Chondrocyte (in vitro differentiated cells): ENCODE results near the gene KANK3. TPM values are rescaled to one million over a fixed set of nuclear protein-coding genes. Genes with fewer than 3 reads are reported as not detected.

Experiments
- DNase-seq: peaks from one replicate; pipeline ENCODE4 v3.0.0; 2021; ENCODE audit warnings: mixed read lengths, low spot score
- H3K27ac Mint-ChIP-seq: one replicate; pipeline ENCODE4 v1.8.0; 2021; ENCODE audit warnings: mild to moderate bottlenecking, moderate library complexity, mixed read lengths; ENCODE audit not compliant: unreplicated experiment
- H3K27me3 Mint-ChIP-seq: 2 replicates; pipeline ENCODE4 v1.8.0; 2021; ENCODE audit warnings: low read depth, mixed read lengths
- H3K36me3 Mint-ChIP-seq: 2 replicates; pipeline ENCODE4 v1.8.0; 2021; ENCODE audit warnings: low read depth, mixed read lengths
- H3K4me1 Mint-ChIP-seq: 2 replicates; pipeline ENCODE4 v1.8.0; 2021; ENCODE audit warnings: low read depth, mild to moderate bottlenecking, mixed read lengths
- H3K4me3 Mint-ChIP-seq: one replicate; pipeline ENCODE4 v1.8.0; 2021; ENCODE audit warnings: mild to moderate bottlenecking, moderate library complexity, mixed read lengths; ENCODE audit not compliant: unreplicated experiment
- H3K9me3 Mint-ChIP-seq: 2 replicates; pipeline ENCODE4 v1.8.0; 2021; ENCODE audit warnings: low read depth, mixed read lengths
- total RNA-seq: library from RNA; stranded (reverse); gene quantifications from 3 replicates; pipeline ENCODE4 v1.2.1, GENCODE V29; 2021
- TF ChIP-seq, protein P1 (sequence below): fragments of 200-600 bp; sonication (generic); IDR thresholded peaks from 2 replicates; pipeline ENCODE4 v1.5.0; 2021; ENCODE audit warnings: antibody characterized with exemption, mild to moderate bottlenecking, moderate library complexity

The KANK3 gene
- total RNA-seq, 1 donor from 2014 or later = 1.2 TPM

DNA sequence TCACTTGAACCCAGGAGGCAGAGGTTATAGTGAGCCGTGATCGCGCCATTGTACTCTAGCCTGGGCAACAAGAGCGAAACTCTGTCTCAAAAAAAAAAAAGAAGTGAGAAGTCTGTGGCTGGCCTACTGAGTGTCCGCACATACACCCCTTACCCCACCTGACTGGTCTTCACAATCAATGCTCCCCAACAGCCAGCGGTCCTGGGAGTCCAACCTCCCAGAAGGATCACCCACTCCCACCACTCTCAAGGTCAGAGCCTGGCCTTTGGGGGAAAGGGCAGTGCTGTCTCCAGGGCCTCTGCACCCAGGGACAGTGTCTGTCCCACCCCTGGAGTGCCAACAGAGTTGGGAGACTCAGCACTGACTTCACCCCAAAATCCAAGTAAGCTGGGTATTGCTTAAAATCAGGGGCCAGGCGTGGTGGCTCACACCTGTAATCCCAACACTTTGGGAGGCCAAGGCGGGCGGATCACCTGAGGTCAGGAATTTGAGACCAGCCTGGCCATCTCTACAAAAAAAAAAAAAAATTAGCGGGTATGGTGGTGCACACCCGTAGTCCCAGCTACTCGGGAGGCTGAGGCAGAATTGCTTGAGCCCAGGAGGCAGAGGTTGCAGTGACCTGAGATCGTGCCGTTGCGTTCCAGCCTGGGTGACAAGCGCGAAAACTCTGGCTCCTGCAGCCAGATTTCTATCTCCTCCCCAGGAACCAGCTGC lies 32.6 kb downstream of the KANK3 start:
- Mint-ChIP-seq H3K9me3 (no peaks in the 10 kb centered on the region), H3K27ac (no peak overlapping the region), H3K36me3 (peaks cover 2% of the 10 kb centered on the region), H3K27me3 (no peaks in the 10 kb centered on the region), H3K4me3 (no peak overlapping the region), H3K4me1 (peaks cover 22% of the 10 kb centered on the region)
- peak; percentile 34 for DNase-seq
- TF ChIP-seq, protein P1, sequence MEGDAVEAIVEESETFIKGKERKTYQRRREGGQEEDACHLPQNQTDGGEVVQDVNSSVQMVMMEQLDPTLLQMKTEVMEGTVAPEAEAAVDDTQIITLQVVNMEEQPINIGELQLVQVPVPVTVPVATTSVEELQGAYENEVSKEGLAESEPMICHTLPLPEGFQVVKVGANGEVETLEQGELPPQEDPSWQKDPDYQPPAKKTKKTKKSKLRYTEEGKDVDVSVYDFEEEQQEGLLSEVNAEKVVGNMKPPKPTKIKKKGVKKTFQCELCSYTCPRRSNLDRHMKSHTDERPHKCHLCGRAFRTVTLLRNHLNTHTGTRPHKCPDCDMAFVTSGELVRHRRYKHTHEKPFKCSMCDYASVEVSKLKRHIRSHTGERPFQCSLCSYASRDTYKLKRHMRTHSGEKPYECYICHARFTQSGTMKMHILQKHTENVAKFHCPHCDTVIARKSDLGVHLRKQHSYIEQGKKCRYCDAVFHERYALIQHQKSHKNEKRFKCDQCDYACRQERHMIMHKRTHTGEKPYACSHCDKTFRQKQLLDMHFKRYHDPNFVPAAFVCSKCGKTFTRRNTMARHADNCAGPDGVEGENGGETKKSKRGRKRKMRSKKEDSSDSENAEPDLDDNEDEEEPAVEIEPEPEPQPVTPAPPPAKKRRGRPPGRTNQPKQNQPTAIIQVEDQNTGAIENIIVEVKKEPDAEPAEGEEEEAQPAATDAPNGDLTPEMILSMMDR = no peak

DNA sequence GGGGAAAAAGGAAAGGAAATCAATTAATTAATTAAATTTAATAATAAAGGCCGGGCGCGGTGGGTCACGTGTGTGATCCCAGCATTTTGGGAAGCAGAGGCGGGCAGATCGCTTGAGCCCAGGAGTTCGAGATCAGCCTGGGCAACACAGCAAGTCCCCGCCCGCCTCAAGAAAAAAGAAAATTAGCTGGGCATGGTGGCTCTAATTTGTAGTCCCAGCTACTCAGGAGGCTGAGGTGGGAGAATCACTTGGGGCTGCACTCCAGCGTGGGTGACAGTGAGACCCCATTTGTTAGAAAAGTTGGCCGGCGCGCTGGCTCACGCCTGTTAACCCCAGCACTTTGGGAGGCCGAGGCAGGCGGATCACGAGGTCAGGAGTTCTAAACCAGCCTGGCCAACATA lies 34.2 kb downstream of the KANK3 start:
- Mint-ChIP-seq H3K4me1 (peaks cover 22% of the 10 kb centered on the region), H3K4me3 (peak overlapping the region; percentile 88), H3K27me3 (no peaks in the 10 kb centered on the region), H3K36me3 (peaks cover 2% of the 10 kb centered on the region), H3K27ac (peak overlapping the region; percentile 84), H3K9me3 (no peaks in the 10 kb centered on the region)
- TF ChIP-seq, protein P1 = no peak
- peak; percentile 55 for DNase-seq

DNA sequence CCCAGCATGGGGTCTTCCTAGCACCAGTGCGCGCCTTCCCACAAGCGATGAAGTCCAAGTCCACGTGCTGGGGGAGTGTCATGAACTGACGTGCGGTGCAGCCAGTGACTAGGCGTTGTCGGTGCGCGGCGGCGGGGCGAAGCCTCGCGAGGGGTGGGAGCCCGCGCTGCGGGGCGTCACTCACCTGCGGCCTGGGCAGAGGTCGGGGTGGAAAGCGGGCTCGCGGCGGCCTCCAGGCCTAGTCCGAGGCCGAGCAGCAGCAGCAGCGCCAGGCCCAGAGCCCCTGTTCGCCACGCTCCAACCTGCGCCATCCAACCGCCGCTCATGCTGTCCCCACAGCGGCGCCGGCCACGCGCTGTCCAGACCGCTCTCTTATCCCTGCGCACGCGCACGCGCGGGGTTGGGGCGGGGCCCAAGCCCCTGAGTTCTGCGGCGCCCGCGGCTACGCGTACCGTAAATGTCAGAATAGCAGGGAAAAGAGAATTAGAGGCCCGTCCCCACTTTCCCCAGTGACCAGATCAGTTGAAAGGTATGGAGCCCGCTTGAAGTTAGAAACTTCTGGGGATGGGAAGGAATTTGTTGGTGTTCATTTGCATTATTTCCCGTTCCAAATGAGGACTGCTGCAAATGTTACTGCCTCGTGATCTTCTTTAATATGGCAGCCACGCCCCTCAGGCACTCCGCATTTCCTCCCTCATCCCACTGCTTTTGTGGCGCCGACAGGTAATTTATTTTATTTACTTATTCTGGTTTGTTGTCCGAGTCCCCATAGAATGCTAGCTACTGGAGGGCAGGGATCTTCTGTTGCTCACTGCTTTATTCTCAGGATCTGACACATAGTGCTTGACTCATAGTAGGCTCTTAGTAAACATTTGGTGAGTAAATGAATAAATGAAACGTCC lies 34.8 kb downstream of the KANK3 start, which contains the start of gene CD320:
Gene CD320 (minus strand): TSS at position 394 of the 902 bp plus-strand sequence. CDS start 68 bp downstream, at position 326.
- H3K4me3 Mint-ChIP-seq = peak within 1 kb of the TSS; percentile 88
- TF ChIP-seq, protein P1 = no peak
- no peaks in the 10 kb centered on the region for H3K27me3 Mint-ChIP-seq
- no peaks in the 10 kb centered on the region for H3K9me3 Mint-ChIP-seq
- H3K36me3 Mint-ChIP-seq = peaks cover 2% of the 10 kb centered on the region
- peak; percentile 97 for DNase-seq
- peaks cover 22% of the 10 kb centered on the region for H3K4me1 Mint-ChIP-seq
- peak within 1 kb of the TSS; percentile 86 for H3K27ac Mint-ChIP-seq

DNA sequence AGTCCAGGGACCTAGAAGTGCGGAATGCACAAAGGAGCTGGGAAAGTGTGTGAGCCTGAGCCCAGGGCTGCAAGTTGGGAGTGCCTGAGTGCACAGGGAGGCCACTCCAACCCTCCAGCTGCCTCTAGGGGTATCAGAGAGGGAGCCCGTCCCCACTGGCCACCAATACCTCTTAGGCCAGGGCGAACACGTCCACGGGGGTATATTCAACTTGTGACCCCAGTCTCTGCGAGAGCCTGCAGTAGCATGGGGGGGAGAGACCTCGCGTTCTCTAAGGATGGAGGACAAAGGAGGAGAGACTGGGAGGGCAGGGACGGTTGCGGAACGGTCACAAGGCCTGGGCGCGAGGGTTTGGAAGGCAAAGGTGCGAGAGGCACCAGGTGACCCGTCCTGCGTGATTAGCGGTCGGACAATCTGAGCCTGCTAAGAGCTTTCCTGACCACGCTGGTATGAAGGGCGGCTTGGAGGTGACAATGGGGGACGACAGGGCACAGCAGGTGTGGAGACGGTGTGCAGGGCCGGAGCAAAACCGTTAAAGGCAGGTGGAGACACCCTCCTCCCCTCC lies 35.6 kb downstream of the KANK3 start:
- Mint-ChIP-seq H3K9me3 (no peaks in the 10 kb centered on the region), H3K27ac (peak overlapping the region; percentile 86), H3K4me3 (peak overlapping the region; percentile 88), H3K4me1 (peaks cover 22% of the 10 kb centered on the region), H3K36me3 (peaks cover 2% of the 10 kb centered on the region), H3K27me3 (no peaks in the 10 kb centered on the region)
- DNase-seq = peak; percentile 89
- TF ChIP-seq, protein P1 = no peak
